Naive thymus-derived CD4-positive, alpha-beta T cell (primary cell): Measurements from ENCODE around the gene GABARAPL1. TPM values are rescaled to one million over a fixed set of nuclear protein-coding genes. Genes with fewer than 3 reads are reported as not detected.

ENCODE experiments used
- ATAC-seq: fragments of 150-1000 bp; cut with Tn5 transposase; 2 replicates; pipeline ENCODE4 v1.10.0; 2021; ENCODE audit warnings: mild to moderate bottlenecking, moderate library complexity
- CTCF ChIA-PET: fragments of 350-600 bp; sonication (Branson Sonifier 250); formaldehyde crosslinking; loops from one replicate; lab custom pipeline; 2021; ENCODE audit warnings: antibody characterized with exemption; lab: Charles Lee
- POLR2A ChIA-PET: fragments of 350-600 bp; sonication (Branson Sonifier 250); formaldehyde crosslinking; loops from one replicate; lab custom pipeline; 2021; ENCODE audit warnings: antibody characterized with exemption, inconsistent platforms; lab: Charles Lee
- DNase-seq, 9 donors: peaks; one replicate each; pipeline versions ENCODE4 v3.0.0 to v3.0.0-alpha.2; 2020 to 2022; ENCODE audit warnings: mixed read lengths in 1 of 9
- H3K27ac ChIP-seq: one replicate; pipeline ENCODE4 v1.7.0; 2013; ENCODE audit warnings: mild to moderate bottlenecking, low read depth, low read length, moderate library complexity
- H3K27me3 ChIP-seq, 2 donors: one replicate each; pipeline ENCODE4 v1.7.0; 2013; ENCODE audit warnings: low read length in 2 of 2, mild to moderate bottlenecking in 2 of 2, moderate library complexity in 2 of 2; ENCODE audit not compliant: control insufficient read depth in 2 of 2, insufficient read depth in 2 of 2
- H3K36me3 ChIP-seq, 3 experiments: 1 replicate in 2 of 3; 2 replicates in 1 of 3; pipeline ENCODE4 v1.7.0; 2013; ENCODE audit warnings: low read length in 3 of 3, mild to moderate bottlenecking in 3 of 3, moderate library complexity in 1 of 3; ENCODE audit not compliant: insufficient read depth in 3 of 3, control insufficient read depth in 2 of 3
- H3K4me1 ChIP-seq, 2 donors: one replicate each; pipeline ENCODE4 v1.7.0; 2013; ENCODE audit warnings: low read length in 2 of 2, mild to moderate bottlenecking in 2 of 2, moderate library complexity in 1 of 2; ENCODE audit not compliant: control insufficient read depth in 2 of 2, insufficient read depth in 2 of 2
- H3K4me3 ChIP-seq: 2 replicates; pipeline ENCODE4 v1.7.0; 2013; ENCODE audit warnings: mild to moderate bottlenecking, low read length
- H3K9me3 ChIP-seq, 3 experiments: 1 replicate in 2 of 3; 2 replicates in 1 of 3; pipeline ENCODE4 v1.7.0; 2013; ENCODE audit warnings: low read length in 3 of 3; ENCODE audit not compliant: control insufficient read depth in 2 of 3
- H3K27ac Mint-ChIP-seq, 9 donors: one replicate each; pipeline ENCODE4 v1.8.0; 2020 to 2022; ENCODE audit warnings: mixed read lengths in 9 of 9, mild to moderate bottlenecking in 8 of 9, moderate library complexity in 5 of 9, inconsistent platforms in 2 of 9
- H3K27me3 Mint-ChIP-seq, 5 donors: one replicate each; pipeline ENCODE4 v1.8.0; 2021 to 2022; ENCODE audit warnings: mixed read lengths in 5 of 5, mild to moderate bottlenecking in 1 of 5
- H3K36me3 Mint-ChIP-seq, 5 donors: one replicate each; pipeline ENCODE4 v1.8.0; 2020 to 2022; ENCODE audit warnings: mixed read lengths in 5 of 5, mild to moderate bottlenecking in 3 of 5, inconsistent platforms in 1 of 5
- H3K4me1 Mint-ChIP-seq, 7 donors: one replicate each; pipeline ENCODE4 v1.8.0; 2020 to 2022; ENCODE audit warnings: mixed read lengths in 7 of 7, mild to moderate bottlenecking in 3 of 7, inconsistent platforms in 1 of 7
- H3K4me3 Mint-ChIP-seq, 10 donors: one replicate each; pipeline ENCODE4 v1.8.0; 2020 to 2022; ENCODE audit warnings: mild to moderate bottlenecking in 10 of 10, mixed read lengths in 10 of 10, moderate library complexity in 6 of 10, inconsistent platforms in 2 of 10
- H3K9me3 Mint-ChIP-seq, 11 donors: one replicate each; pipeline ENCODE4 v1.8.0; 2020 to 2022; ENCODE audit warnings: mixed read lengths in 11 of 11, mild to moderate bottlenecking in 4 of 11, inconsistent platforms in 1 of 11, moderate library complexity in 1 of 11
- intact Hi-C, 2 donors: fragments of 100-400 bp; cut with micrococcal nuclease; formaldehyde crosslinking; loops; one replicate each; pipeline ENCODE4 v1.15.1; 2023
- polyA plus RNA-seq, 2 donors: library from polyadenylated mRNA; unstranded; fragments of 300-500 nt; fragmentation: Illumina TruSeq; gene quantifications; one replicate each; pipeline ENCODE4 v1.2.3, GENCODE V29; 2021
- total RNA-seq, 6 experiments: library from RNA in 5 of 6; stranded (reverse) in 5 of 6; gene quantifications; 1 replicate in 5 of 6; 2 replicates in 1 of 6; pipeline ENCODE4 v1.2.3 and lab custom pipeline; 2021 to 2026

GABARAPL1 gene
- total and polyA plus RNA-seq, 7 experiments from 2014 or later, result 3.7 to 165 (median 28.2) TPM

GRCh38 chr12:10171973-10172728, 40.5 kb upstream of the GABARAPL1 start, which contains the start of gene OLR1:
TSS of gene OLR1 (minus strand) at chr12:10172132. CDS start at chr12:10172077, 55 bp downstream.
- CTCF ChIA-PET, result interaction anchor here (0.6 to 1.0 kb wide), 3 partner anchors 10 to 78 kb away, joined by 3 read pairs; no protein-coding TSS in a partner anchor
- DNase-seq, result no peak
- Mint-ChIP-seq H3K4me3 (no peak within 1 kb of the TSS), H3K36me3 (no peaks in the 10 kb centered on the region), H3K4me1 (no peaks in the 10 kb centered on the region), H3K27me3 (peaks cover 10 to 48% (median 19%) of the 10 kb centered on the region in 5 donors), H3K9me3 (peaks cover 0 to 2% (median 0%) of the 10 kb centered on the region in 11 donors), H3K27ac (no peak within 1 kb of the TSS)
- H3K9me3 ChIP-seq, result no peaks in the 10 kb centered on the region
- intact Hi-C loops, result no loop called here
- no peak within 1 kb of the TSS for H3K4me3 ChIP-seq
- no peak for ATAC-seq
- POLR2A ChIA-PET, result no interaction called here
- no peaks in the 10 kb centered on the region for H3K36me3 ChIP-seq
- no peaks in the 10 kb centered on the region for H3K4me1 ChIP-seq
- H3K27me3 ChIP-seq, result no peaks in the 10 kb centered on the region
- no peak within 1 kb of the TSS for H3K27ac ChIP-seq

- Mint-ChIP-seq H3K36me3 (no peaks in the 10 kb centered on the region), H3K4me3 (no peak overlapping the region), H3K4me1 (peaks cover 0 to 2% (median 0%) of the 10 kb centered on the region in 7 donors), H3K27me3 (peaks cover 10 to 45% (median 19%) of the 10 kb centered on the region in 5 donors), H3K9me3 (peaks cover 0 to 2% (median 0%) of the 10 kb centered on the region in 11 donors), H3K27ac (no peak overlapping the region)
- Histone ChIP-seq H3K9me3 (no peaks in the 10 kb centered on the region), H3K4me1 (no peaks in the 10 kb centered on the region), H3K27me3 (no peaks in the 10 kb centered on the region), H3K36me3 (no peaks in the 10 kb centered on the region), H3K27ac (no peak overlapping the region), H3K4me3 (no peak overlapping the region)
- no peak for DNase-seq
- ChIA-PET CTCF (interaction anchor here (1.0 kb wide), 1 partner anchor 21 kb away, joined by 4 read pairs; no protein-coding TSS in a partner anchor), POLR2A (no interaction called here)
- intact Hi-C loops, result no loop called here
- no peak for ATAC-seq
Measured at GRCh38 chr12:10174986-10175614, 37.6 kb upstream of the GABARAPL1 start.

- Histone ChIP-seq H3K9me3 (no peaks in the 10 kb centered on the region), H3K4me1 (no peaks in the 10 kb centered on the region), H3K36me3 (no peaks in the 10 kb centered on the region), H3K27ac (no peak overlapping the region), H3K4me3 (no peak overlapping the region), H3K27me3 (no peaks in the 10 kb centered on the region)
- Mint-ChIP-seq H3K27me3 (peaks cover 10 to 43% (median 19%) of the 10 kb centered on the region in 5 donors), H3K4me1 (peaks cover 0 to 2% (median 0%) of the 10 kb centered on the region in 7 donors), H3K9me3 (peaks cover 0 to 2% (median 0%) of the 10 kb centered on the region in 11 donors), H3K27ac (no peak overlapping the region), H3K4me3 (no peak overlapping the region), H3K36me3 (no peaks in the 10 kb centered on the region)
- DNase-seq (no peak), ATAC-seq (no peak)
- ChIA-PET CTCF (interaction anchor here (1.0 to 1.1 kb wide), 3 partner anchors 22 to 248 kb away, joined by 3 to 4 read pairs (median 3); no protein-coding TSS in a partner anchor), POLR2A (no interaction called here)
- intact Hi-C loops, result no loop called here
Measured at GRCh38 chr12:10175846-10176636, 36.6 kb upstream of the GABARAPL1 start.

- intact Hi-C loops, result no loop called here
- H3K4me1 Mint-ChIP-seq, result peaks cover 0 to 7% (median 0%) of the 10 kb centered on the region in 7 donors
- ChIA-PET CTCF (no interaction called here), POLR2A (no interaction called here)
- no peak within 1 kb of the TSS for H3K4me3 ChIP-seq
- no peaks in the 10 kb centered on the region for H3K36me3 Mint-ChIP-seq
- no peaks in the 10 kb centered on the region for H3K36me3 ChIP-seq
- no peaks in the 10 kb centered on the region for H3K27me3 ChIP-seq
- peaks cover 0 to 43% (median 16%) of the 10 kb centered on the region in 5 donors for H3K27me3 Mint-ChIP-seq
- no peak within 1 kb of the TSS for H3K27ac ChIP-seq
- no peaks in the 10 kb centered on the region for H3K4me1 ChIP-seq
- H3K9me3 ChIP-seq, result no peaks in the 10 kb centered on the region
- ATAC-seq (no peak), DNase-seq (no peak)
- no peak within 1 kb of the TSS for H3K4me3 Mint-ChIP-seq
- H3K27ac Mint-ChIP-seq, result no peak within 1 kb of the TSS
- H3K9me3 Mint-ChIP-seq, result peaks cover 0 to 2% (median 0%) of the 10 kb centered on the region in 11 donors
Measured at GRCh38 chr12:10178821-10179220, 33.9 kb upstream of the GABARAPL1 start, which contains the start of gene TMEM52B. TSS of gene TMEM52B (plus strand) at chr12:10179032. CDS start at chr12:10179575, 543 bp downstream.

- H3K27ac Mint-ChIP-seq, result no peak overlapping the region
- H3K4me3 ChIP-seq, result no peak overlapping the region
- H3K4me1 ChIP-seq, result no peaks in the 10 kb centered on the region
- no peak overlapping the region for H3K4me3 Mint-ChIP-seq
- H3K9me3 ChIP-seq, result no peaks in the 10 kb centered on the region
- intact Hi-C loops, result no loop called here
- H3K36me3 Mint-ChIP-seq, result no peaks in the 10 kb centered on the region
- H3K27me3 Mint-ChIP-seq, result peaks cover 0 to 43% (median 16%) of the 10 kb centered on the region in 5 donors
- no peaks in the 10 kb centered on the region for H3K27me3 ChIP-seq
- H3K27ac ChIP-seq, result no peak overlapping the region
- H3K36me3 ChIP-seq, result no peaks in the 10 kb centered on the region
- ATAC-seq (no peak), DNase-seq (no peak)
- CTCF ChIA-PET, result interaction anchor here (0.9 kb wide), 1 partner anchor 9 kb away, joined by 5 read pairs; no protein-coding TSS in a partner anchor
- H3K4me1 Mint-ChIP-seq, result peaks cover 0 to 7% (median 0%) of the 10 kb centered on the region in 7 donors
- POLR2A ChIA-PET, result no interaction called here
- H3K9me3 Mint-ChIP-seq, result peaks cover 0 to 2% (median 0%) of the 10 kb centered on the region in 11 donors
Measured at GRCh38 chr12:10179776-10180181, 32.9 kb upstream of the GABARAPL1 start.

GRCh38 chr12:10182354-10183049, 30.2 kb upstream of the GABARAPL1 start:
- no peak overlapping the region for H3K27ac ChIP-seq
- H3K9me3 ChIP-seq, result no peaks in the 10 kb centered on the region
- intact Hi-C loops, result no loop called here
- no peak overlapping the region for H3K4me3 ChIP-seq
- no peaks in the 10 kb centered on the region for H3K36me3 ChIP-seq
- ChIA-PET POLR2A (no interaction called here), CTCF (interaction anchor here (0.6 kb wide), 1 partner anchor 22 kb away, joined by 4 read pairs; no protein-coding TSS in a partner anchor)
- Mint-ChIP-seq H3K27me3 (peaks cover 5 to 35% (median 17%) of the 10 kb centered on the region in 5 donors), H3K36me3 (no peaks in the 10 kb centered on the region), H3K27ac (no peak overlapping the region), H3K4me1 (peaks cover 0 to 7% (median 0%) of the 10 kb centered on the region in 7 donors), H3K4me3 (no peak overlapping the region), H3K9me3 (no peaks in the 10 kb centered on the region)
- DNase-seq (no peak), ATAC-seq (peak; percentile 84)
- no peaks in the 10 kb centered on the region for H3K27me3 ChIP-seq
- H3K4me1 ChIP-seq, result no peaks in the 10 kb centered on the region
